GM21723 (cell line): ENCODE data around the gene FMNL2.
"Not testable (repeated sequence)": the region's sequence is repeated elsewhere in the genome, so short reads cannot be mapped to it uniquely, and the experiment has no call there.

Experiments used
- ATAC-seq: cut with Tn5 transposase; IDR thresholded peaks from one replicate; pipeline ENCODE4 v1.9.1; 2021; ENCODE audit warnings: mild to moderate bottlenecking, moderate library complexity; ENCODE audit not compliant: unreplicated experiment

Gene FMNL2

DNA sequence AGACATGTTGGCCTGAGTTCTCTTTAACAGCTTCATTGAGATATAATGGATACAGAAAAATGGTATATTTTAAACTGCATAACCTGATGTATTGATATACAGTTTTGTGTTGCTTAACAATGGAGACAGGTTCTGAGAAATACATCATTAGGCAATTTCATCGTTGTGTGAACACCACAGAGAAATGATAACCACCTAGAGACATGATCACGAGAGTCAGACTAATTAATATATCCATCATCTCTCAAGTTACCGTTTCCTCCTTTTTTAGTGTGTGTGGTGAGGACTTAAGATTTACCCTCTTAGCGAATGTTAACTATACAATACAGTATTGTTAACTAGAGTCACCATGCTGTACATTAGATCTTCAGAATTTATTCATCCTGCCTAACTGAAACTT lies 178.1 kb downstream of the FMNL2 start:
- ATAC-seq, result no peak

- no peak for ATAC-seq
Measured at GRCh38 chr2:152513681-152514080, 178.7 kb downstream of the FMNL2 start.

DNA sequence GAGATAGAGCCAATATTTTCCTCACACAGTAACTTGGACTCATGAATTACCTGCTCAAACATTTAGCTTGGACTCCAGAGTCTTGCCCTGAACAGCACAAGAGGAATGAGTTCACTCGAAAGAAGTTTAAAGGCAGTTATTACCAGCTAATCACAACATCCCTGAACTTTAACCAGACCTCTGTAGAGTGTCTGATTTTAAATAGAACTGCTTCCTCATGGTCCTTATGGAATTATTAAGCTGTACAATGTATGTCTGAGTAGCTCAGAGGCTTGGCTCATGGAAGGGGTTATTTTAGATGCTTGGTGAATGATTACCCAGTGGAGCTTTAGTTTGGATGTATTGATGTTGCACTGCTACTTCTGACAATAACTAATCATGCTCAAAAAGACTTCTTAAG lies 183.1 kb downstream of the FMNL2 start:
- ATAC-seq, result no peak

DNA sequence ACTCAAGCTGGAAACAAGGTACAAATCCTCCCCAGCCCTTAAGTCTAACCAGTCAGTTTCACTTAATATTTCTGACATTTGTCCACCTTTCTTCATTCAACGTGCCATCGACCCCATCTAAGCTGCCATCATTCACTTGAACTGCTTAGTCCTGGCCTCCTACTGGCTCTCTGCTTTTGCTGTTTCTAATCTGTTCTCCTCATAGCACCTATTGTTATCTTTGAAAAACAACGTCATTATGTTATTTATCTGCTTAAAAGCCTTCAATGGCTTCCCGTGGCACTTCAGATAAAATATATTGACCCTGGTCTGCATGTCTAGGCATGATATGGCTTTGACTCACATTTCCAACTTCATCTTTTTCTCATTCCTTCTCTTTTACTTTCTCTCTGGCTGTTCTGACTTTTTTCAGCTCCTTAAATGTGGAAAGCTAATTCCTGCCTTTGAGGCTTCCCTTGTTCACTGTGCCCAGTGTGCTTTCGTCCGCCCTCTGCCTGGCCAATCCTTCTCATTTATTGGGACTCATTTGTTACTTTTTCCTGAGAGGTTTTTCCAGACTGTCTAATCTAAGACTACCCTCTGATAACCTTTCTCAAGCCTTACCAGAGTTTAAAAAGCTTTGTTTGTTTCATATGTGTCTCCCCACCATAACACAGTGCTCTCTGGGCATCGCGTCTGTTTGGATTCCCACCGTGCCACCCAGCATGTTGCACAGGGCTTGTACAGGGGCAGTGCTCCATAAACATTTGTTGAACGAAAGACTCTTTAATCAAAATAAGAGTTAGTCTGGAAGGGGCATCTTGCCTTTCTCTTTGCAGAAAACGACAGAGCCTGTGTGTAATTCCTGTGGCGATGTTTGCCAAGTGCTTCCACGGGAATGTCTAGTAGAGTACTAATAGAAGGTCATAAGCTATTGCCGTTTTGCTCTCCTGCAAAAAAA lies 183.9 kb downstream of the FMNL2 start:
- ATAC-seq, result no peak

DNA sequence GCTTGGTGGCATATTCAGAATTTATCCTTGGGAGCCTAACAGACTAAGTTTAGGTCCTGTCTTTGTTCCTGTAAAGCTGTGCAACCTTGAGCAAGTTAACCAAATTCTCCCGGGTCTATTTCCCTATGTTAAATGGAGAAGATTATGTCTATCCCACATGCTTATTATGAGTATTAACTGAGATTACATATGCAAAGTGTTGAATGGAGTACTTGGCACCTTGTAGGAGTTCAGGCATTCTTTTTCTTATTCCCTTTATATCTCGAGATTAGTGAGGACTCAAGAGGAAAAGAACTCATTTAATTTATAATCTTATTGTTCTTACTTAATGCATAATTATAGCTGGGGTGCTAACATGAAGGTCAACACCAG lies 184.6 kb downstream of the FMNL2 start:
- no peak for ATAC-seq

- no peak for ATAC-seq
Measured at GRCh38 chr2:152520759-152521158, 185.8 kb downstream of the FMNL2 start.

DNA sequence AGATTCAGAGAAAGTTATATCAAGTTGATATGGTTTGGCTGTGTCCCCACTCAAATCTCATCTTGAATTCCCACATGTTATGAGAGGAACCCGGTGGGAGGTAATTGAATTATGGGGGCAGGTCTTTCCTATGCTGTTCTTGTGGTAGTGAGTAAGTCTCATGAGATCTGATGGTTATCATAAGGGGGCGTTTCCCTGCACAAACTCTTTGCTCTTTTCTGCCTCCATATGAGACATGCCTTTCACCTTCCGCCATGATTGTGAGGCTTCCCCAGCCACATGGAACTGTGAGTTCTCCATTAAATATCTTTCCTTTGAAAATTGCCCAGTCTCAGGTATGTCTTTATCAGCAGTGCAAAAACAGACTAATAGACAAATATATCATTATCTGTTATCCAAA lies 187.5 kb downstream of the FMNL2 start:
- not testable (repeated sequence) for ATAC-seq

GRCh38 chr2:152523091-152523490 lies 188.1 kb downstream of the FMNL2 start:
- ATAC-seq, result no peak

DNA sequence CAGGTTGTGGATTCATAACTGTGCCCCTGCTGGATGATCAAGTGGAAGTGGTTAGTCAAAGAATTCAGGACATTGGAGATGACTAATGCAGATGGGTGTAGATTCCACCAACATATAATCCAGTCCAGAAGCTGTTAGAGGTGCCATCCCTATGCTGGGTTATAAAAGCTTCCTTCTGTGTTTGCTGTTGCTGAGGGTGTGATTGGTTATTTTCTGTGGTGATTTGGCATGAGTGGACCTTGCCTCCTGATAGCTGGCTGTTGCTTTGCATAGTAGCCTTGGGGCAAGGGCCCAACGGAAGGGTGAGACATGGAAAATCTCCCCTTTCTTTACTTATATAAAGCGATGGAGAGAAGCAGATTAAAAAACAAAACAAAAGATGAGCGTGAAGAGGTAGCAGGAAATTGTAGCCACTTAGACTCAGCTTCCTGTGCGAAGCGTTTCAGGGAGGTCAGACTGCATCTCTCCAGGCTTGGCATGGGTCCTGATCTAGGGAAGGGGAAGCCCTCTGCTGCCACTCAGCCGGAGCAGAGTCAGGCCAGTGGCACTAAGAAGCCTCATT lies 190.4 kb downstream of the FMNL2 start:
- ATAC-seq, result no peak

- ATAC-seq, result no peak
Measured at GRCh38 chr2:152529420-152530115, 194.6 kb downstream of the FMNL2 start.

- ATAC-seq, result no peak
Measured at GRCh38 chr2:152532241-152532640, 197.3 kb downstream of the FMNL2 start.

- ATAC-seq, result no peak
Measured at GRCh38 chr2:152534460-152535135, 199.6 kb downstream of the FMNL2 start.

- ATAC-seq, result no peak
Measured at GRCh38 chr2:152537081-152537651, 202.2 kb downstream of the FMNL2 start.

DNA sequence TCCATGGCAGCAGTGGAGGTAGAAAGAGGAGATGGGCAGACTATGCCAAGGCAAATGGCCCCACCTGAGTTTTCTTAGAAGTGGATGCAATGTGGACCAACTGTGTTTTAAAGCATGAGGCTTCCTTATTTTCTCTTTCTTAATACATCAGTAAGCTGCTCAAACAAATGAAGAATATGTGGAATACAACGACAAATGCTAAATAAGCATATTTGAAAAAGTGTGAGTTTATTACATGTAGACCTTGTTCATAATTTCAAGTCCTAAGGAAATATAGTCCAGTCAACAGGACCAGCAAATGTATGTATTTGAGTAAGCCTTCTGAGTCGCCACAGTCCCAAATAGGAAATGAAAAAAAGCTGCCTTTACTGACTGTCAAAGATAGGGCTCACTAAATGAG lies 204.4 kb downstream of the FMNL2 start:
- no peak for ATAC-seq

DNA sequence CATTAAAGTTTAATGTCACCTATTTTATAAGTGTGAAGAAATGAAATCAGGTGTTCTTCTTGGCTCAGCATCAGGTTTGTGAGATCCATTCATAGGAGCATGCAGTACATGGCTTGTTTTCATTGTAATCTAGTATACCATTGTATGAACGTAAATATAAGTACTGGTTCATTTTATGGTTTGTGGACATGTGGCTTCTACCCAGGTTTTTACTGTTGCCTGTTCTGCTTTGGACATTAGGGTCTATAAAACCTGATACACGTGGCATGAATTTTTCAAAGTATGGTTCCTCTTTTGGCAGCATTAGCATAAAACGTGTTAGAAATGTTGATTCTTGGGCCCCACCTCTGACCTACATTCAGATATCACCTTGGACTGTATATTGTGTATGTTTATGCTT lies 206.7 kb downstream of the FMNL2 start:
- ATAC-seq, result no peak

- no peak for ATAC-seq
Measured at GRCh38 chr2:152542337-152542994, 207.5 kb downstream of the FMNL2 start.

GRCh38 chr2:152542995-152543481 lies 208.1 kb downstream of the FMNL2 start:
- no peak for ATAC-seq

DNA sequence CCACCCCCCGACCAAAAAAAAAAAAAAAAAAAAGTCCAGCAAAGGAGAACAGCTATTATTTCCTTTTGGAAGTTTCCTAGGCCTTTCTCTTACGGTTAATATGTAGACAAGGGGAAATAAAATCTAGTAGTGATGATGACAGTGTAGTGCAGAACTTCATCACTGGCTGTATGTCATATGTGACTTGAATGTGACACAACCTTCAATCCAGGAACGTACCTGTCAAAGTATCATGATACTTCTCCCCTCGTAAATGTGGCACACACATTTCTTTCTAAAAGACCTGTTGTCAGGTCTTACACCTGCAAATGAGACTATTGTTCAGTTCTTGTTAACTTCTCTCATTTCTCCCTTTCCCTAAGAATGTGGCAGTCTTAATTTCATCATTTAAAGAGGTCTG lies 208.7 kb downstream of the FMNL2 start:
- ATAC-seq, result no peak

DNA sequence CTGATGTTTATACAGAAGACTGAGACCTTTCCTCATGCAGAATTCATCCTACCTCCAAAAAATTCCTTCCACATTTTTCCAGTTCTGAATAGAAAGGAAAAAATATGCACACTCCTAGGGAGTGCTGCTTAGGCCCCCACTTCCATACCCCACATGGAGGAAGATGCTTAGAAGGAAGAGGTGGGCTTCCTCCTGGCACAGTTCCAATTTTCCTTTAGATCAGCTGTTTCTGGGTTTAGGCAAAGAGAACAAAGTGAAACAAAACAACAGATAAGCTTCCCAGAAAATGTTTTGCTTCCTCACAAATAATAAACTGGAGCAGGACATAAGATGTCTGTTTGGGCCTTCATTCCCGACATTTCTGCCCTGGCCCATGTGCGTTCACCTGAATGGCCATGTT lies 209.7 kb downstream of the FMNL2 start:
- no peak for ATAC-seq

GRCh38 chr2:152546230-152546837 lies 211.4 kb downstream of the FMNL2 start:
- ATAC-seq, result no peak
